CD4-positive, alpha-beta T cell (primary cell): Measurements from ENCODE around the gene ERICH6. TPM values are rescaled to one million over a fixed set of nuclear protein-coding genes. Genes with fewer than 3 reads are reported as not detected.
A peak's percentile ranks its signal among the peaks of the same experiment; 100 is the strongest.

Experiments used
- ATAC-seq: fragments of 200-7000 bp; cut with Tn5 transposase; one replicate; pipeline ENCODE4 v1.10.0; 2022; ENCODE audit warnings: mild to moderate bottlenecking; ENCODE audit not compliant: poor library complexity
- CTCF ChIA-PET: fragments of 350-600 bp; sonication (Branson Sonifier 250); formaldehyde crosslinking; loops from one replicate; lab custom pipeline; 2021; ENCODE audit warnings: antibody characterized with exemption, inconsistent platforms; lab: Charles Lee
- POLR2A ChIA-PET: fragments of 350-600 bp; sonication (Branson Sonifier 250); formaldehyde crosslinking; loops from one replicate; lab custom pipeline; 2021; ENCODE audit warnings: antibody characterized with exemption, inconsistent platforms; lab: Charles Lee
- DNase-seq, 14 experiments: peaks; one replicate each; pipeline ENCODE4 v3.0.0-alpha.2; 2013 to 2020; ENCODE audit warnings: mixed read lengths in 2 of 14
- H3K27ac ChIP-seq, 2 donors: one replicate each; pipeline versions ENCODE4 v1.5.1 to v1.7.0; 2013; ENCODE audit warnings: low read length in 2 of 2, low read depth in 1 of 2, mild to moderate bottlenecking in 1 of 2
- H3K27me3 ChIP-seq, 2 experiments: 1 replicate in 1 of 2; 2 replicates in 1 of 2; pipeline versions ENCODE4 v1.6.1 to v1.7.0; 2013; ENCODE audit warnings: low read length in 2 of 2, control low read depth in 1 of 2, mild to moderate bottlenecking in 1 of 2, moderate library complexity in 1 of 2; ENCODE audit not compliant: insufficient read depth in 2 of 2, control insufficient read depth in 1 of 2
- H3K36me3 ChIP-seq: one replicate; pipeline ENCODE4 v1.6.1; 2013; ENCODE audit warnings: low read length, control low read depth; ENCODE audit not compliant: insufficient read depth
- H3K4me1 ChIP-seq: one replicate; pipeline ENCODE4 v1.6.1; 2013; ENCODE audit warnings: low read length, control low read depth; ENCODE audit not compliant: insufficient read depth
- H3K4me3 ChIP-seq: one replicate; pipeline ENCODE4 v1.5.1; 2013; ENCODE audit warnings: mild to moderate bottlenecking, low read length, moderate library complexity
- H3K9me3 ChIP-seq, 2 experiments: 1 replicate in 1 of 2; 2 replicates in 1 of 2; pipeline versions ENCODE4 v1.6.1 to v1.7.0; 2013; ENCODE audit warnings: low read length in 2 of 2, mild to moderate bottlenecking in 2 of 2, control low read depth in 1 of 2, moderate library complexity in 1 of 2; ENCODE audit not compliant: control insufficient read depth in 1 of 2, insufficient read depth in 1 of 2
- H3K27ac Mint-ChIP-seq: one replicate; pipeline ENCODE4 v1.8.0; 2020; ENCODE audit warnings: mixed read lengths
- H3K27me3 Mint-ChIP-seq: one replicate; pipeline ENCODE4 v1.8.0; 2021; ENCODE audit warnings: mixed read lengths
- H3K36me3 Mint-ChIP-seq: one replicate; pipeline ENCODE4 v1.8.0; 2021; ENCODE audit warnings: low read depth, mixed read lengths
- H3K4me1 Mint-ChIP-seq: one replicate; pipeline ENCODE4 v1.8.0; 2021; ENCODE audit warnings: low read depth, mixed read lengths
- H3K4me3 Mint-ChIP-seq: one replicate; pipeline ENCODE4 v1.8.0; 2020; ENCODE audit warnings: mild to moderate bottlenecking, mixed read lengths
- H3K9me3 Mint-ChIP-seq: one replicate; pipeline ENCODE4 v1.8.0; 2020; ENCODE audit warnings: mixed read lengths
- intact Hi-C, 2 experiments: fragments of 100-400 bp; cut with DNase I in 1 of 2; cut with micrococcal nuclease in 1 of 2; formaldehyde crosslinking; loops; one replicate each; pipeline versions ENCODE4 v1.15.1 to v1.9.0; 2023 to 2025; cut with DNase I, micrococcal nuclease
- total RNA-seq, 174 experiments: library from RNA in 2 of 174; stranded (reverse) in 2 of 174; gene quantifications; one replicate each; pipeline ENCODE4 v1.2.3 and lab custom pipeline; 2021 to 2026
- TF ChIP-seq, protein P1 (sequence below): fragments of 200-600 bp; IDR thresholded peaks from one replicate; pipeline ENCODE4 v1.8.0; 2022; ENCODE audit warnings: antibody characterized with exemption, mild to moderate bottlenecking

Gene ERICH6
- total RNA-seq, 2 experiments from 2014 or later = not detected

DNA sequence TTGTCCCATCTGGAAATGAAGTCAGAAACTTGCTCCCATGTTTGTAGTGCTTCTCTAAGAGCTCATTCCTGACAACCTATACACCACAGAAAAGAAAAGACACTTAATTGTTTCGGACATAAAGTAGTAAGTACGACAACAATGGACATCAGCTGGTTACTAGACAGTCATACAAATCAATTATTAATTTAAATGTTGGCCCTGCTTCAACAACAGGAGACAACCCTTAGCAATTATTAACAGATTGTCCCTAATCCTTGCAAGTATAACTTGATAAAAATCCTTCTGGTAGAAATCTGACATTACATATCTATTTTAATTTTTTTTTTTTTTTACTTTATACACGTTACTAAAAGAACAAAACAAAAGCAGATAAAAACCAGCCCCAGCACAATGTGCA is 29.8 kb downstream of the ERICH6 start:
- no peaks in the 10 kb centered on the region for H3K27me3 Mint-ChIP-seq
- no peaks in the 10 kb centered on the region for H3K4me1 Mint-ChIP-seq
- ChIA-PET POLR2A (no interaction called here), CTCF (interaction anchor here (0.5 kb wide), 1 partner anchor 28 kb away, joined by 4 read pairs; no protein-coding TSS in a partner anchor)
- H3K36me3 Mint-ChIP-seq = no peaks in the 10 kb centered on the region
- no peak for DNase-seq
- Histone ChIP-seq H3K4me3 (no peak overlapping the region), H3K4me1 (no peaks in the 10 kb centered on the region), H3K9me3 (peaks cover 9 to 12% of the 10 kb centered on the region in 2 experiments), H3K36me3 (no peaks in the 10 kb centered on the region), H3K27me3 (no peaks in the 10 kb centered on the region), H3K27ac (no peak overlapping the region)
- ATAC-seq = no peak
- no peak overlapping the region for H3K27ac Mint-ChIP-seq
- intact Hi-C loops = no loop called here
- H3K4me3 Mint-ChIP-seq = no peak overlapping the region
- H3K9me3 Mint-ChIP-seq = peaks cover 7% of the 10 kb centered on the region
- TF ChIP-seq, protein P1, sequence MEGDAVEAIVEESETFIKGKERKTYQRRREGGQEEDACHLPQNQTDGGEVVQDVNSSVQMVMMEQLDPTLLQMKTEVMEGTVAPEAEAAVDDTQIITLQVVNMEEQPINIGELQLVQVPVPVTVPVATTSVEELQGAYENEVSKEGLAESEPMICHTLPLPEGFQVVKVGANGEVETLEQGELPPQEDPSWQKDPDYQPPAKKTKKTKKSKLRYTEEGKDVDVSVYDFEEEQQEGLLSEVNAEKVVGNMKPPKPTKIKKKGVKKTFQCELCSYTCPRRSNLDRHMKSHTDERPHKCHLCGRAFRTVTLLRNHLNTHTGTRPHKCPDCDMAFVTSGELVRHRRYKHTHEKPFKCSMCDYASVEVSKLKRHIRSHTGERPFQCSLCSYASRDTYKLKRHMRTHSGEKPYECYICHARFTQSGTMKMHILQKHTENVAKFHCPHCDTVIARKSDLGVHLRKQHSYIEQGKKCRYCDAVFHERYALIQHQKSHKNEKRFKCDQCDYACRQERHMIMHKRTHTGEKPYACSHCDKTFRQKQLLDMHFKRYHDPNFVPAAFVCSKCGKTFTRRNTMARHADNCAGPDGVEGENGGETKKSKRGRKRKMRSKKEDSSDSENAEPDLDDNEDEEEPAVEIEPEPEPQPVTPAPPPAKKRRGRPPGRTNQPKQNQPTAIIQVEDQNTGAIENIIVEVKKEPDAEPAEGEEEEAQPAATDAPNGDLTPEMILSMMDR = no peak

DNA sequence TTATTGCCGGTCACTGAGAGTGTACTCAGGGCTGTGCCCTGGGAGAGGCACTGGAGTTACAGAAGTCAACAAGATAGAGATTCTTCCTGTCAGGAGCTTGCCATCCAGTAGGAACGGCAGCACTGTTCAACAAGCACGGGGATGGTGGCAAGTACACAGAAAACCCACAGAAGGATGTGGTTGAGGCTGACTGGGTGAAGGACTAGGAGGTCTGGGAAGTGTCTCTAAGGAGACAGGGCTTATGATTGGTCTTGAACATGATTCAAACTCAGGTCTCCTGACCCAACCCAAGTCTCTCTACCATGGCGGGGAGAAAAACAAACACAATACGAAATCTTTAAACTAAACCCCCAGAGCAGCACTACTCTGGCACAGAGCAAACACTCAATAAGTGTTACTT is 37.6 kb downstream of the ERICH6 start:
- Mint-ChIP-seq H3K36me3 (no peaks in the 10 kb centered on the region), H3K27me3 (peaks cover 8% of the 10 kb centered on the region), H3K4me1 (peaks cover 6% of the 10 kb centered on the region), H3K9me3 (no peaks in the 10 kb centered on the region), H3K4me3 (no peak overlapping the region), H3K27ac (no peak overlapping the region)
- no peaks in the 10 kb centered on the region for H3K9me3 ChIP-seq
- intact Hi-C loops = no loop called here
- CTCF ChIA-PET = interaction anchor here (0.6 kb wide), 1 partner anchor 40 kb away, joined by 3 read pairs; no protein-coding TSS in a partner anchor
- no peaks in the 10 kb centered on the region for H3K4me1 ChIP-seq
- H3K27me3 ChIP-seq = no peaks in the 10 kb centered on the region
- ATAC-seq = no peak
- H3K27ac ChIP-seq = no peak overlapping the region
- peak in 4 of 14 experiments; percentile 0 to 37 (median 11) for DNase-seq
- TF ChIP-seq, protein P1 = no peak
- H3K4me3 ChIP-seq = no peak overlapping the region
- no peaks in the 10 kb centered on the region for H3K36me3 ChIP-seq
- POLR2A ChIA-PET = no interaction called here

DNA sequence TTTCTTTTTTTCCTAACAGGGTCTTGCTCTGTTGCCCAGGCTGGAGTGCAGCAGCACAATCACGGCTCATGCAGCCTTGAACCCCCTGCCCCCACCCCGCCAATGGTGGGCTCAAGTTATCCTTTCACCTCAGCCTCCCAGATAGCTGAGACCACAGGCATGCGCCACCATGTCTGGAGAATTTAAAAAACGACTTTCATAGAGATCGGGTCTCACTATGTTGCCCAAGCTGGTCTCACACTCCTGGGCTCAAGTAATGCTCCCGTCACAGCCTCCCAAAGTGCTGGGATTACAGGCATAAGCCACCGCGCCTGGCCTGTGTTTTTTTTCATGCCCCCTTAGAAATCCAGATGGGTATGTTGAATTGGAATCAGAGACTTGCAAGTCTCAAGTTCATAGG is 40.3 kb downstream of the ERICH6 start:
- H3K36me3 Mint-ChIP-seq = no peaks in the 10 kb centered on the region
- TF ChIP-seq, protein P1 = no peak
- H3K9me3 Mint-ChIP-seq = no peaks in the 10 kb centered on the region
- no peak for DNase-seq
- peaks cover 6% of the 10 kb centered on the region for H3K4me1 Mint-ChIP-seq
- peaks cover 12% of the 10 kb centered on the region for H3K27me3 Mint-ChIP-seq
- no peak overlapping the region for H3K4me3 Mint-ChIP-seq
- H3K27me3 ChIP-seq = no peaks in the 10 kb centered on the region
- H3K9me3 ChIP-seq = no peaks in the 10 kb centered on the region
- no peaks in the 10 kb centered on the region for H3K36me3 ChIP-seq
- no peak overlapping the region for H3K27ac ChIP-seq
- H3K4me3 ChIP-seq = no peak overlapping the region
- no peak overlapping the region for H3K27ac Mint-ChIP-seq
- no peak for ATAC-seq
- CTCF ChIA-PET = no interaction called here
- H3K4me1 ChIP-seq = no peaks in the 10 kb centered on the region
- POLR2A ChIA-PET = no interaction called here
- intact Hi-C loops = no loop called here
